HCT116 (cell line): Measurements from ENCODE around the gene CHD2. TPM values are rescaled to one million over a fixed set of nuclear protein-coding genes. Genes with fewer than 3 reads are reported as not detected.

ENCODE experiments used
- ATAC-seq: fragments of 200-7000 bp; cut with Tn5 transposase; 2 replicates; pipeline ENCODE4 v1.9.1; 2020; ENCODE audit warnings: mild to moderate bottlenecking, moderate library complexity
- BruUV-seq: library from RNA; stranded (reverse); fragments of 400-500 nt; replicated peaks from 2 replicates; lab custom pipeline; 2021; lab: Mats Ljungman, UMichigan
- CTCF ChIA-PET: fragments of 300-600 bp; sonication (Branson Sonifier 250); formaldehyde crosslinking; loops from one replicate; lab custom pipeline; 2021; ENCODE audit warnings: antibody characterized with exemption; lab: Charles Lee
- POLR2A ChIA-PET: fragments of 300-600, 350-600 bp; sonication (Branson Sonifier 250); formaldehyde crosslinking; loops from one replicate; lab custom pipeline; 2021; ENCODE audit warnings: antibody characterized with exemption; lab: Charles Lee
- RAD21 ChIA-PET, 2 experiments: fragments of 300-600 bp; sonication (Branson Sonifier 250); formaldehyde crosslinking; loops; one replicate each; lab custom pipeline; 2023; ENCODE audit warnings: low total read pairs in 2 of 2; ENCODE audit not compliant: uncharacterized antibody in 2 of 2, unreplicated experiment in 2 of 2, low non-redundant PET in 1 of 2; lab: Charles Lee
- DNase-seq: peaks from one replicate; pipeline ENCODE4 v3.0.0-alpha.2; 2010; ENCODE audit warnings: low read depth, low spot score
- H2AFZ ChIP-seq: fragments of 200-600 bp; shearing (Covaris generic), sonication (generic); 2 replicates; pipeline ENCODE4 v1.6.1; 2017; ENCODE audit warnings: low read depth, mixed run types, mixed read lengths, antibody characterized with exemption, low read length; ENCODE audit not compliant: poor library complexity, severe bottlenecking
- H3K27ac ChIP-seq: 2 replicates; pipeline ENCODE4 v1.5.1; 2012; ENCODE audit warnings: low read depth, low read length
- H3K27me3 ChIP-seq: fragments of 200-600 bp; sonication (generic); 2 replicates; pipeline ENCODE4 v1.6.1; 2016; ENCODE audit warnings: mixed run types, low read length, mixed read lengths; ENCODE audit not compliant: insufficient read depth
- H3K36me3 ChIP-seq, 2 experiments: fragments of 200-500 bp in 1 of 2; fragments of 200-600 bp in 1 of 2; sonication (Bioruptor generic) in 1 of 2; sonication (generic) in 1 of 2; 2 replicates each; pipeline versions ENCODE4 v1.5.1 to v1.6.1; 2014 to 2016; ENCODE audit warnings: low read length in 2 of 2, inconsistent platforms in 1 of 2, mixed read lengths in 1 of 2, mixed run types in 1 of 2; ENCODE audit not compliant: insufficient read depth in 2 of 2, control insufficient read depth in 1 of 2
- H3K4me1 ChIP-seq, 2 experiments: fragments of 200-600 bp in 1 of 2; sonication (generic) in 1 of 2; 2 replicates each; pipeline versions ENCODE4 v1.5.1 to v1.6.1; 2012 to 2017; ENCODE audit warnings: low read length in 2 of 2, inconsistent platforms in 1 of 2, mild to moderate bottlenecking in 1 of 2, mixed read lengths in 1 of 2, mixed run types in 1 of 2, moderate library complexity in 1 of 2; ENCODE audit not compliant: insufficient read depth in 2 of 2, control insufficient read depth in 1 of 2
- H3K4me2 ChIP-seq: fragments of 200-600 bp; sonication (generic); 2 replicates; pipeline ENCODE4 v1.6.1; 2017; ENCODE audit warnings: mixed run types, low read length, mixed read lengths
- H3K4me3 ChIP-seq, 2 experiments: fragments of 200-600 bp in 1 of 2; sonication (generic) in 1 of 2; replicated peaks in 1 of 2; 2 replicates each; pipeline ENCODE4 v1.5.1; 2011 to 2016; ENCODE audit warnings: low read length in 2 of 2, control low read depth in 1 of 2, low read depth in 1 of 2, mild to moderate bottlenecking in 1 of 2, mixed read lengths in 1 of 2, mixed run types in 1 of 2
- H3K79me2 ChIP-seq: fragments of 200-600 bp; sonication (generic); 2 replicates; pipeline ENCODE4 v1.6.1; 2017; ENCODE audit warnings: mild to moderate bottlenecking, mixed run types, low read length, moderate library complexity, mixed read lengths; ENCODE audit not compliant: insufficient read depth
- H3K9ac ChIP-seq: fragments of 200-600 bp; sonication (generic); 2 replicates; pipeline ENCODE4 v1.6.1; 2016; ENCODE audit warnings: low read length, mixed read lengths
- H3K9me2 ChIP-seq: fragments of 200-600 bp; sonication (generic), shearing (Covaris generic); 2 replicates; pipeline ENCODE4 v1.6.1; 2017; ENCODE audit warnings: mixed run types, mild to moderate bottlenecking, moderate library complexity; ENCODE audit not compliant: insufficient read depth
- H3K9me3 ChIP-seq, 2 experiments: fragments of 200-500 bp in 1 of 2; fragments of 200-600 bp in 1 of 2; sonication (Bioruptor generic) in 1 of 2; sonication (generic) in 1 of 2; 2 replicates each; pipeline ENCODE4 v1.6.1; 2014 to 2017; ENCODE audit warnings: low read length in 2 of 2, mixed read lengths in 2 of 2, inconsistent platforms in 1 of 2, low read depth in 1 of 2, mild to moderate bottlenecking in 1 of 2, mixed run types in 1 of 2, moderate library complexity in 1 of 2; ENCODE audit not compliant: control insufficient read depth in 1 of 2, insufficient read depth in 1 of 2
- H4K20me1 ChIP-seq: fragments of 200-600 bp; sonication (generic), shearing (Covaris generic); 2 replicates; pipeline ENCODE4 v1.6.1; 2017; ENCODE audit warnings: mixed run types, mild to moderate bottlenecking, moderate library complexity; ENCODE audit not compliant: insufficient read depth
- CBX3 ChIP-seq: IDR thresholded peaks from 2 replicates; pipeline ENCODE4 v1.6.1; 2012; ENCODE audit warnings: low read depth
- ELF1 ChIP-seq: IDR thresholded peaks from 2 replicates; pipeline ENCODE4 v1.6.1; 2012; ENCODE audit warnings: low read depth, borderline replicate concordance
- EZH2 ChIP-seq: fragments of 200-600 bp; sonication (generic); IDR thresholded peaks from 2 replicates; pipeline ENCODE4 v1.6.1; 2017; ENCODE audit warnings: antibody characterized with exemption, mixed run types
- EZH2phosphoT487 ChIP-seq: fragments of 200-600 bp; IDR thresholded peaks from 2 replicates; pipeline ENCODE4 v1.6.1; 2018; ENCODE audit warnings: antibody characterized with exemption, borderline replicate concordance
- FOSL1 ChIP-seq: IDR thresholded peaks from 2 replicates; pipeline ENCODE4 v1.6.1; 2012; ENCODE audit warnings: low read depth
- JUND ChIP-seq: IDR thresholded peaks from 2 replicates; pipeline ENCODE4 v1.6.1; 2012
- POLR2AphosphoS5 ChIP-seq: IDR thresholded peaks from 2 replicates; pipeline ENCODE4 v1.6.1; 2011; ENCODE audit warnings: mild to moderate bottlenecking, low read depth, low read length, moderate library complexity
- RAD21 ChIP-seq: IDR thresholded peaks from 2 replicates; pipeline ENCODE4 v1.6.1; 2012; ENCODE audit warnings: low read depth, mild to moderate bottlenecking
- SRF ChIP-seq: IDR thresholded peaks from 2 replicates; pipeline ENCODE4 v1.6.1; 2012; ENCODE audit warnings: low read depth
- TCF7L2 ChIP-seq: IDR thresholded peaks from 2 replicates; pipeline ENCODE4 v1.7.0; 2011; ENCODE audit warnings: borderline replicate concordance, inconsistent platforms; ENCODE audit not compliant: insufficient read depth, insufficient read length; ENCODE audit errors: extremely low read depth
- YY1 ChIP-seq: IDR thresholded peaks from 2 replicates; pipeline ENCODE4 v1.6.1; 2011; ENCODE audit warnings: low read length, low read depth, moderate library complexity, mild to moderate bottlenecking; ENCODE audit not compliant: insufficient replicate concordance; ENCODE audit errors: extremely low read depth
- ZFX ChIP-seq: fragments of 450-650 bp; IDR thresholded peaks from 2 replicates; pipeline ENCODE4 v1.6.1; 2017
- ZNF274 ChIP-seq: fragments of 200-500 bp; sonication (Bioruptor generic); IDR thresholded peaks from 2 replicates; pipeline ENCODE4 v1.6.1; 2014; ENCODE audit warnings: mild to moderate bottlenecking, low read depth, low read length, inconsistent platforms
- intact Hi-C: fragments of 100-400 bp; cut with micrococcal nuclease; formaldehyde crosslinking; loops from 2 replicates; pipeline ENCODE4 v1.10.0; 2022
- total RNA-seq: library from RNA; stranded (reverse); gene quantifications from one replicate; pipeline ENCODE4 v1.2.1, GENCODE V29; 2021; ENCODE audit not compliant: unreplicated experiment
- TF ChIP-seq, protein P1 (sequence below): IDR thresholded peaks from 2 replicates; pipeline ENCODE4 v1.6.1; 2012
- TF ChIP-seq, protein P2 (sequence below): IDR thresholded peaks from 2 replicates; pipeline ENCODE4 v1.6.1; 2011; ENCODE audit warnings: mild to moderate bottlenecking, low read length, moderate library complexity; ENCODE audit not compliant: insufficient replicate concordance; ENCODE audit errors: extremely low read depth
- TF ChIP-seq, protein P3 (sequence below): IDR thresholded peaks from 2 replicates; pipeline ENCODE4 v1.6.1; 2012

CHD2 gene
- total RNA-seq, 1 experiment from 2014 or later: 116 TPM

DNA sequence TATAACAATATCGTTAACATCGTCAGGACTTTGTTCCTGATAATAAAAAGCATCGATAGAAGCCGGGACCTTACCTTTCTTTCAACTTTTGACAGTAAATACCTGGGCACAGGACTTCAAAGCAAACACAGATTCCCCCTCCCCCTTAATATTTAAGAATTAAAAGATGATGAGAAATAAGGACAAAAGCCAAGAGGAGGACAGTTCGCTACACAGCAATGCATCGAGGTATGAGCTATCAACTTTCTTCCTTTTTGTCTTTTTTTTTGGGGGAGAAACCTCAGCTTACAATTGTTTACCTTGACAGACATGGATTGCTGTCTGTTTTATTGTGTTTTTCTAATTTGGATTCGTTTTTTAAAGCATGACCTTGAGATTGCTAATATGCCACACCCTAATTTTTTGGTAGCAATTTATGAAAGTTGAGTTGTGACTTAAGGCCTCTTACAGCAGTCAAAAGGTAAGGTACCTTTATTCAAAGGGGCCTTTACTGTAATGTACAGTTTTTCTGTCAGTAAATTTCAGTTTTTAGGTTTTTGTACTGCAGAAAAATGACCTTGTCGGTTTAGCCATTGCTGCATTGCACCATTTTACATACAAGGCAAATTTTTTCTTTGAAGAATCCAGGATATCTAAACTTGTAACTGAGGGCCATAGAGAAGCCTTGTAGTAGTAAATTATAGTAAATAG lies 1.1 kb downstream of the CHD2 start:
- peak overlapping the region; percentile 87 for H3K9ac ChIP-seq
- peaks cover 30 to 51% of the 10 kb centered on the region in 2 experiments for H3K4me1 ChIP-seq
- POLR2A ChIA-PET: interaction anchor here (0.8 to 5.2 kb wide), 14 partner anchors 8 to 103 kb away, joined by 3 to 93 read pairs (median 8); no protein-coding TSS in a partner anchor
- TF ChIP-seq CBX3 (no peak), YY1 (no peak), POLR2AphosphoS5 (peak; percentile 40; the same call in 1 of the 2 replicates)
- H3K36me3 ChIP-seq: peaks cover 8 to 18% of the 10 kb centered on the region in 2 experiments
- peak overlapping the region; percentile 69 to 71 for H3K4me3 ChIP-seq
- DNase-seq (no peak), ATAC-seq (no peak)
- peaks cover 91% of the 10 kb centered on the region for H3K79me2 ChIP-seq
- no peaks in the 10 kb centered on the region for H3K27me3 ChIP-seq
- peaks cover 6% of the 10 kb centered on the region; the same call in 1 of the 2 replicates for H4K20me1 ChIP-seq
- BruUV-seq: TSS peak; percentile 52
- intact Hi-C loops: loop anchor here (5.0 kb wide), 1 partner anchor 79 kb away; no protein-coding TSS in a partner anchor
- RAD21 ChIA-PET: interaction anchor here in 1 of 2 experiments (1.0 kb wide), 1 partner anchor 99 kb away, joined by 8 read pairs; no protein-coding TSS in a partner anchor
- no peaks in the 10 kb centered on the region for H3K9me3 ChIP-seq
- 0 out of 2 replicates have a peak, but pooled peaks cover 4% of the 10 kb centered on the region for H3K9me2 ChIP-seq
- H3K27ac ChIP-seq: peak overlapping the region; percentile 97; the same call in 1 of the 2 replicates
- peak overlapping the region; percentile 82 for H3K4me2 ChIP-seq
- CTCF ChIA-PET: interaction anchor here (1.2 to 2.3 kb wide), 5 partner anchors 14 to 104 kb away, joined by 3 to 17 read pairs (median 8); no protein-coding TSS in a partner anchor
- no peak overlapping the region for H2AFZ ChIP-seq

GRCh38 chr15:92901995-92902394 lies 1.9 kb downstream of the CHD2 start:
- no peak for ATAC-seq
- POLR2A ChIA-PET: interaction anchor here (1.1 to 5.2 kb wide), 9 partner anchors 19 to 104 kb away, joined by 3 to 93 read pairs (median 10); no protein-coding TSS in a partner anchor
- Histone ChIP-seq H3K4me1 (peaks cover 38 to 59% of the 10 kb centered on the region in 2 experiments), H3K27ac (peak overlapping the region; percentile 97; the same call in 1 of the 2 replicates), H3K36me3 (peaks cover 6 to 12% of the 10 kb centered on the region in 2 experiments), H3K4me2 (peak overlapping the region; percentile 82), H3K9me3 (no peaks in the 10 kb centered on the region), H3K9me2 (0 out of 2 replicates have a peak, but pooled peaks cover 4% of the 10 kb centered on the region), H3K27me3 (no peaks in the 10 kb centered on the region), H3K9ac (peak overlapping the region; percentile 87), H3K4me3 (peak overlapping the region; percentile 69 to 71), H4K20me1 (peaks cover 5% of the 10 kb centered on the region; the same call in 1 of the 2 replicates), H3K79me2 (peaks cover 91% of the 10 kb centered on the region), H2AFZ (no peak overlapping the region)
- RAD21 ChIA-PET: no interaction called here
- no TSS peak for BruUV-seq
- TF ChIP-seq, protein P1, sequence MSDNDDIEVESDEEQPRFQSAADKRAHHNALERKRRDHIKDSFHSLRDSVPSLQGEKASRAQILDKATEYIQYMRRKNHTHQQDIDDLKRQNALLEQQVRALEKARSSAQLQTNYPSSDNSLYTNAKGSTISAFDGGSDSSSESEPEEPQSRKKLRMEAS: no peak
- TF ChIP-seq JUND (no peak), SRF (no peak), RAD21 (no peak), ELF1 (no peak), ZFX (no peak), FOSL1 (no peak), ZNF274 (no peak), EZH2phosphoT487 (no peak), POLR2AphosphoS5 (no peak), EZH2 (no peak), TCF7L2 (no peak)
- TF ChIP-seq, protein P2, sequence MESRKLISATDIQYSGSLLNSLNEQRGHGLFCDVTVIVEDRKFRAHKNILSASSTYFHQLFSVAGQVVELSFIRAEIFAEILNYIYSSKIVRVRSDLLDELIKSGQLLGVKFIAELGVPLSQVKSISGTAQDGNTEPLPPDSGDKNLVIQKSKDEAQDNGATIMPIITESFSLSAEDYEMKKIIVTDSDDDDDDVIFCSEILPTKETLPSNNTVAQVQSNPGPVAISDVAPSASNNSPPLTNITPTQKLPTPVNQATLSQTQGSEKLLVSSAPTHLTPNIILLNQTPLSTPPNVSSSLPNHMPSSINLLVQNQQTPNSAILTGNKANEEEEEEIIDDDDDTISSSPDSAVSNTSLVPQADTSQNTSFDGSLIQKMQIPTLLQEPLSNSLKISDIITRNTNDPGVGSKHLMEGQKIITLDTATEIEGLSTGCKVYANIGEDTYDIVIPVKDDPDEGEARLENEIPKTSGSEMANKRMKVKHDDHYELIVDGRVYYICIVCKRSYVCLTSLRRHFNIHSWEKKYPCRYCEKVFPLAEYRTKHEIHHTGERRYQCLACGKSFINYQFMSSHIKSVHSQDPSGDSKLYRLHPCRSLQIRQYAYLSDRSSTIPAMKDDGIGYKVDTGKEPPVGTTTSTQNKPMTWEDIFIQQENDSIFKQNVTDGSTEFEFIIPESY: no peak
- TF ChIP-seq, protein P3, sequence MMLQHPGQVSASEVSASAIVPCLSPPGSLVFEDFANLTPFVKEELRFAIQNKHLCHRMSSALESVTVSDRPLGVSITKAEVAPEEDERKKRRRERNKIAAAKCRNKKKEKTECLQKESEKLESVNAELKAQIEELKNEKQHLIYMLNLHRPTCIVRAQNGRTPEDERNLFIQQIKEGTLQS: no peak
- intact Hi-C loops: loop anchor here (5.0 kb wide), 1 partner anchor 80 kb away; no protein-coding TSS in a partner anchor
- CTCF ChIA-PET: interaction anchor here (0.9 kb wide), 1 partner anchor 20 kb away, joined by 3 read pairs; no protein-coding TSS in a partner anchor
- DNase-seq: no peak
